ENCODE measurements around the gene SDK1.

Gene SDK1

GRCh38 chr7:3884543-3884942, 583.5 kb downstream of the SDK1 start:
- no peak for DNase-seq
- Histone ChIP-seq H3K4me1 (ENCODE audit: control insufficient read depth, insufficient read depth, low read length, poor library complexity, severe bottlenecking) (no peaks in the 10 kb centered on the region), H3K27ac (ENCODE audit: insufficient read depth, low read length, poor library complexity, severe bottlenecking) (no peak overlapping the region), H3K36me3 (ENCODE audit: control insufficient read depth, insufficient read depth, low read length) (no peaks in the 10 kb centered on the region), H3K4me3 (ENCODE audit: insufficient read depth, low read depth, low read length, poor library complexity, severe bottlenecking) (no peak overlapping the region), H3K27me3 (replicated peaks; ENCODE audit: control insufficient read depth, insufficient read depth, low read length, poor library complexity, severe bottlenecking) (no peaks in the 10 kb centered on the region), H3K9me3 (ENCODE audit: control insufficient read depth, low read length) (no peaks in the 10 kb centered on the region)

GRCh38 chr7:3887096-3887690, 586.1 kb downstream of the SDK1 start:
- Histone ChIP-seq H3K27ac (ENCODE audit: insufficient read depth, low read length, poor library complexity, severe bottlenecking) (no peak overlapping the region), H3K4me1 (ENCODE audit: control insufficient read depth, insufficient read depth, low read length, poor library complexity, severe bottlenecking) (no peaks in the 10 kb centered on the region), H3K36me3 (ENCODE audit: control insufficient read depth, insufficient read depth, low read length) (no peaks in the 10 kb centered on the region), H3K9me3 (ENCODE audit: control insufficient read depth, low read length) (no peaks in the 10 kb centered on the region), H3K4me3 (ENCODE audit: insufficient read depth, low read depth, low read length, poor library complexity, severe bottlenecking) (no peak overlapping the region), H3K27me3 (replicated peaks; ENCODE audit: control insufficient read depth, insufficient read depth, low read length, poor library complexity, severe bottlenecking) (no peaks in the 10 kb centered on the region)
- DNase-seq: no peak

GRCh38 chr7:3888096-3888495, 587.0 kb downstream of the SDK1 start:
- DNase-seq: no peak
- no peak overlapping the region for H3K4me3 ChIP-seq (ENCODE audit: insufficient read depth, low read depth, low read length, poor library complexity, severe bottlenecking)
- H3K36me3 ChIP-seq (ENCODE audit: control insufficient read depth, insufficient read depth, low read length): no peaks in the 10 kb centered on the region
- no peak overlapping the region for H3K27ac ChIP-seq (ENCODE audit: insufficient read depth, low read length, poor library complexity, severe bottlenecking)
- H3K27me3 ChIP-seq (replicated peaks; ENCODE audit: control insufficient read depth, insufficient read depth, low read length, poor library complexity, severe bottlenecking): no peaks in the 10 kb centered on the region
- no peaks in the 10 kb centered on the region for H3K9me3 ChIP-seq (ENCODE audit: control insufficient read depth, low read length)
- H3K4me1 ChIP-seq (ENCODE audit: control insufficient read depth, insufficient read depth, low read length, poor library complexity, severe bottlenecking): no peaks in the 10 kb centered on the region

- no peak for DNase-seq
- Histone ChIP-seq H3K27me3 (replicated peaks; ENCODE audit: control insufficient read depth, insufficient read depth, low read length, poor library complexity, severe bottlenecking) (no peaks in the 10 kb centered on the region), H3K4me3 (ENCODE audit: insufficient read depth, low read depth, low read length, poor library complexity, severe bottlenecking) (no peak overlapping the region), H3K36me3 (ENCODE audit: control insufficient read depth, insufficient read depth, low read length) (no peaks in the 10 kb centered on the region), H3K27ac (ENCODE audit: insufficient read depth, low read length, poor library complexity, severe bottlenecking) (no peak overlapping the region), H3K9me3 (ENCODE audit: control insufficient read depth, low read length) (no peaks in the 10 kb centered on the region), H3K4me1 (ENCODE audit: control insufficient read depth, insufficient read depth, low read length, poor library complexity, severe bottlenecking) (no peaks in the 10 kb centered on the region)
Measured at GRCh38 chr7:3892157-3892556, 591.1 kb downstream of the SDK1 start.

- Histone ChIP-seq H3K27me3 (replicated peaks; ENCODE audit: control insufficient read depth, insufficient read depth, low read length, poor library complexity, severe bottlenecking) (no peaks in the 10 kb centered on the region), H3K4me3 (ENCODE audit: insufficient read depth, low read depth, low read length, poor library complexity, severe bottlenecking) (no peak overlapping the region), H3K27ac (ENCODE audit: insufficient read depth, low read length, poor library complexity, severe bottlenecking) (no peak overlapping the region), H3K9me3 (ENCODE audit: control insufficient read depth, low read length) (no peaks in the 10 kb centered on the region), H3K36me3 (ENCODE audit: control insufficient read depth, insufficient read depth, low read length) (no peaks in the 10 kb centered on the region), H3K4me1 (ENCODE audit: control insufficient read depth, insufficient read depth, low read length, poor library complexity, severe bottlenecking) (no peaks in the 10 kb centered on the region)
- no peak for DNase-seq
Measured at GRCh38 chr7:3892686-3893085, 591.6 kb downstream of the SDK1 start.

GRCh38 chr7:3893151-3893788, 592.2 kb downstream of the SDK1 start:
- no peaks in the 10 kb centered on the region for H3K4me1 ChIP-seq (ENCODE audit: control insufficient read depth, insufficient read depth, low read length, poor library complexity, severe bottlenecking)
- no peak for DNase-seq
- no peaks in the 10 kb centered on the region for H3K36me3 ChIP-seq (ENCODE audit: control insufficient read depth, insufficient read depth, low read length)
- H3K9me3 ChIP-seq (ENCODE audit: control insufficient read depth, low read length): no peaks in the 10 kb centered on the region
- H3K27ac ChIP-seq (ENCODE audit: insufficient read depth, low read length, poor library complexity, severe bottlenecking): no peak overlapping the region
- no peak overlapping the region for H3K4me3 ChIP-seq (ENCODE audit: insufficient read depth, low read depth, low read length, poor library complexity, severe bottlenecking)
- H3K27me3 ChIP-seq (replicated peaks; ENCODE audit: control insufficient read depth, insufficient read depth, low read length, poor library complexity, severe bottlenecking): no peaks in the 10 kb centered on the region

GRCh38 chr7:3893789-3894153, 592.7 kb downstream of the SDK1 start:
- Histone ChIP-seq H3K4me3 (ENCODE audit: insufficient read depth, low read depth, low read length, poor library complexity, severe bottlenecking) (no peak overlapping the region), H3K9me3 (ENCODE audit: control insufficient read depth, low read length) (no peaks in the 10 kb centered on the region), H3K4me1 (ENCODE audit: control insufficient read depth, insufficient read depth, low read length, poor library complexity, severe bottlenecking) (no peaks in the 10 kb centered on the region), H3K27ac (ENCODE audit: insufficient read depth, low read length, poor library complexity, severe bottlenecking) (no peak overlapping the region), H3K27me3 (replicated peaks; ENCODE audit: control insufficient read depth, insufficient read depth, low read length, poor library complexity, severe bottlenecking) (no peaks in the 10 kb centered on the region), H3K36me3 (ENCODE audit: control insufficient read depth, insufficient read depth, low read length) (no peaks in the 10 kb centered on the region)
- no peak for DNase-seq

- Histone ChIP-seq H3K27ac (ENCODE audit: insufficient read depth, low read length, poor library complexity, severe bottlenecking) (no peak overlapping the region), H3K4me1 (ENCODE audit: control insufficient read depth, insufficient read depth, low read length, poor library complexity, severe bottlenecking) (no peaks in the 10 kb centered on the region), H3K4me3 (ENCODE audit: insufficient read depth, low read depth, low read length, poor library complexity, severe bottlenecking) (no peak overlapping the region), H3K36me3 (ENCODE audit: control insufficient read depth, insufficient read depth, low read length) (no peaks in the 10 kb centered on the region), H3K27me3 (replicated peaks; ENCODE audit: control insufficient read depth, insufficient read depth, low read length, poor library complexity, severe bottlenecking) (no peaks in the 10 kb centered on the region), H3K9me3 (ENCODE audit: control insufficient read depth, low read length) (no peaks in the 10 kb centered on the region)
- DNase-seq: no peak
Measured at GRCh38 chr7:3895341-3896116, 594.5 kb downstream of the SDK1 start.

GRCh38 chr7:3896169-3896765, 595.2 kb downstream of the SDK1 start:
- Histone ChIP-seq H3K27me3 (replicated peaks; ENCODE audit: control insufficient read depth, insufficient read depth, low read length, poor library complexity, severe bottlenecking) (no peaks in the 10 kb centered on the region), H3K4me3 (ENCODE audit: insufficient read depth, low read depth, low read length, poor library complexity, severe bottlenecking) (no peak overlapping the region), H3K36me3 (ENCODE audit: control insufficient read depth, insufficient read depth, low read length) (no peaks in the 10 kb centered on the region), H3K9me3 (ENCODE audit: control insufficient read depth, low read length) (no peaks in the 10 kb centered on the region), H3K4me1 (ENCODE audit: control insufficient read depth, insufficient read depth, low read length, poor library complexity, severe bottlenecking) (no peaks in the 10 kb centered on the region), H3K27ac (ENCODE audit: insufficient read depth, low read length, poor library complexity, severe bottlenecking) (no peak overlapping the region)
- DNase-seq: no peak

All from effector memory CD4-positive, alpha-beta T cell (primary cell).